Left lung (tissue), 10 donors: Measurements from ENCODE around the gene KPNA2. TPM values are rescaled to one million over a fixed set of nuclear protein-coding genes. Genes with fewer than 3 reads are reported as not detected.
"Not testable (repeated sequence)": the region's sequence is repeated elsewhere in the genome, so short reads cannot be mapped to it uniquely, and the experiment has no call there.

Experiments used
- ATAC-seq: fragments of 200-7000 bp; cut with Tn5 transposase; one replicate; pipeline ENCODE4 v1.9.1; 2020; ENCODE audit warnings: moderate library complexity
- DNase-seq, 4 donors: peaks; one replicate each; pipeline ENCODE4 v3.0.0-alpha.2; 2013 to 2020
- H3K27ac ChIP-seq, 2 donors: fragments of 200-600 bp; sonication (generic) in 1 of 2; one replicate each; pipeline versions ENCODE4 v1.5.0 to v1.8.0; 2020 to 2021
- H3K27me3 ChIP-seq, 2 donors: fragments of 200-600 bp; sonication (generic) in 1 of 2; one replicate each; pipeline versions ENCODE4 v1.5.0 to v1.8.0; 2020 to 2021
- H3K36me3 ChIP-seq, 2 donors: fragments of 200-600 bp; sonication (generic) in 1 of 2; one replicate each; pipeline versions ENCODE4 v1.5.0 to v1.8.0; 2020 to 2021
- H3K4me1 ChIP-seq, 2 donors: fragments of 200-600 bp; one replicate each; pipeline ENCODE4 v1.8.0; 2021
- H3K4me3 ChIP-seq, 2 donors: fragments of 200-600 bp; sonication (generic) in 1 of 2; one replicate each; pipeline versions ENCODE4 v1.5.0 to v1.8.0; 2020 to 2021; ENCODE audit warnings: mild to moderate bottlenecking in 1 of 2
- H3K9me3 ChIP-seq, 2 donors: fragments of 200-600 bp; sonication (generic) in 1 of 2; one replicate each; pipeline versions ENCODE4 v1.5.0 to v1.8.0; 2020 to 2021
- CTCF ChIP-seq, 2 donors: fragments of 200-600 bp; sonication (generic) in 1 of 2; IDR thresholded peaks; one replicate each; pipeline versions ENCODE4 v1.5.0 to v1.8.0; 2021; ENCODE audit warnings: antibody characterized with exemption in 2 of 2
- intact Hi-C, 2 donors: fragments of 100-400 bp; cut with DNase I; formaldehyde crosslinking; loops; one replicate each; pipeline versions ENCODE4 v1.11.2 to v1.14.2; 2022
- polyA plus RNA-seq, 6 donors: library from polyadenylated mRNA; unstranded; fragments of 120-200 nt; gene quantifications; one replicate each; pipeline ENCODE4 v1.2.1, GENCODE V29; 2013; ENCODE audit not compliant: insufficient read length in 6 of 6
- total RNA-seq, 2 donors: library from RNA; stranded (reverse); fragmentation: NEBNext Ultra II Directional; extraction: Animal tissue kit (Norgen Biotek cat#: 25700); gene quantifications; one replicate each; pipeline ENCODE4 v1.2.1, GENCODE V29; 2021
- donor health status: DM: no; HTN: yes; CAD: no.
- donor health status: DM: no; HTN: no; CAD: no.

Gene KPNA2
- total and polyA plus RNA-seq, 8 donors = 41.1 to 151 (median 72.3) TPM

- TF ChIP-seq CTCF (IDR thresholded peaks at IDR 0.05) = no peak
- H3K4me1 ChIP-seq = no peaks in the 10 kb centered on the region
- H3K36me3 ChIP-seq = peaks cover 0 to 59% of the 10 kb centered on the region in 2 donors
- DNase-seq (no peak), ATAC-seq (no peak)
- no peak overlapping the region for H3K4me3 ChIP-seq
- intact Hi-C loops = no loop called here
- H3K27ac ChIP-seq = no peak overlapping the region
- no peaks in the 10 kb centered on the region for H3K27me3 ChIP-seq
- no peaks in the 10 kb centered on the region for H3K9me3 ChIP-seq
These were observed 11.8 kb downstream of the KPNA2 start for GRCh38 chr17:68047153-68047846.

GRCh38 chr17:68047890-68048542, 12.5 kb downstream of the KPNA2 start:
- DNase-seq, ATAC-seq, H3K9me3 ChIP-seq, H3K27me3 ChIP-seq, intact Hi-C loops, H3K4me1 ChIP-seq, H3K27ac ChIP-seq, H3K4me3 ChIP-seq: not testable (repeated sequence)
- H3K36me3 ChIP-seq = peaks cover 0 to 52% of the 10 kb centered on the region in 2 donors

- H3K27ac ChIP-seq = no peak overlapping the region
- DNase-seq (no peak), ATAC-seq (no peak)
- H3K9me3 ChIP-seq = no peaks in the 10 kb centered on the region
- TF ChIP-seq CTCF (IDR thresholded peaks at IDR 0.05) = no peak
- H3K4me1 ChIP-seq = peaks cover 6 to 9% of the 10 kb centered on the region in 2 donors
- peaks cover 0 to 42% of the 10 kb centered on the region in 2 donors for H3K36me3 ChIP-seq
- no peaks in the 10 kb centered on the region for H3K27me3 ChIP-seq
- intact Hi-C loops = no loop called here
- H3K4me3 ChIP-seq = no peak overlapping the region
These were observed 13.5 kb downstream of the KPNA2 start for GRCh38 chr17:68048996-68049395.

DNA sequence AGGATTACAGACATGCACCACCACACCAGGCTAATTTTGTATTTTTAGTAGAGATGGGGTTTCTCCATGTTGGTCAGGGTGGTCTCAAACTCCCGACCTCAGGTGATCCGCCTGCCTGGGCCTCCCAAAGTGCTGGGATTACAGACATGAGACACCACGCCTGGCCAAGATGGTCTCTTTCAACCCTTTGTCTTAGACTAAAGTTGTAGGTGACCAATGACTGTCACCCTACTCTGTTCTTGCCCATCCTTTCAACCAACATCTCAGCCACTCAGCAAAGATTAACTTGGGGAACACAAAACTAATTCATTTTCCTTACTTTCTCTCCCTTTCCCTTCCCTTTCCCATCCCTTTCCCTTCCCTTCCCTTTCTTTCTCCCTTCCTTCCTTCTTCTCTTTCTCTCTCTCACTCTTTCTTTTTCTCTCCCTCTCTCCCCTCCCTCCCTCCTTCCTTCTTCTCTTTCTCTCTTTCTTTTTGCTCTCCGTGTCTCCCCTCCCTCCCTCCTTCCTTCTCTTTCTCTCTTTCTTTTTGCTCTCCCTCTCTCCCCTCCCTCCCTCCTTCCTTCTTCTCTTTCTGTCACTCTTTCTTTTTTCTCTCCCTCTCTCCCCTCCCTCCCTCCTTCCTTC, 14.4 kb downstream of the KPNA2 start:
- H3K27me3 ChIP-seq, H3K27ac ChIP-seq, H3K4me3 ChIP-seq, DNase-seq, ATAC-seq, H3K9me3 ChIP-seq, intact Hi-C loops: not testable (repeated sequence)
- Histone ChIP-seq H3K36me3 (peaks cover 0 to 33% of the 10 kb centered on the region in 2 donors), H3K4me1 (peaks cover 11 to 19% of the 10 kb centered on the region in 2 donors)

DNA sequence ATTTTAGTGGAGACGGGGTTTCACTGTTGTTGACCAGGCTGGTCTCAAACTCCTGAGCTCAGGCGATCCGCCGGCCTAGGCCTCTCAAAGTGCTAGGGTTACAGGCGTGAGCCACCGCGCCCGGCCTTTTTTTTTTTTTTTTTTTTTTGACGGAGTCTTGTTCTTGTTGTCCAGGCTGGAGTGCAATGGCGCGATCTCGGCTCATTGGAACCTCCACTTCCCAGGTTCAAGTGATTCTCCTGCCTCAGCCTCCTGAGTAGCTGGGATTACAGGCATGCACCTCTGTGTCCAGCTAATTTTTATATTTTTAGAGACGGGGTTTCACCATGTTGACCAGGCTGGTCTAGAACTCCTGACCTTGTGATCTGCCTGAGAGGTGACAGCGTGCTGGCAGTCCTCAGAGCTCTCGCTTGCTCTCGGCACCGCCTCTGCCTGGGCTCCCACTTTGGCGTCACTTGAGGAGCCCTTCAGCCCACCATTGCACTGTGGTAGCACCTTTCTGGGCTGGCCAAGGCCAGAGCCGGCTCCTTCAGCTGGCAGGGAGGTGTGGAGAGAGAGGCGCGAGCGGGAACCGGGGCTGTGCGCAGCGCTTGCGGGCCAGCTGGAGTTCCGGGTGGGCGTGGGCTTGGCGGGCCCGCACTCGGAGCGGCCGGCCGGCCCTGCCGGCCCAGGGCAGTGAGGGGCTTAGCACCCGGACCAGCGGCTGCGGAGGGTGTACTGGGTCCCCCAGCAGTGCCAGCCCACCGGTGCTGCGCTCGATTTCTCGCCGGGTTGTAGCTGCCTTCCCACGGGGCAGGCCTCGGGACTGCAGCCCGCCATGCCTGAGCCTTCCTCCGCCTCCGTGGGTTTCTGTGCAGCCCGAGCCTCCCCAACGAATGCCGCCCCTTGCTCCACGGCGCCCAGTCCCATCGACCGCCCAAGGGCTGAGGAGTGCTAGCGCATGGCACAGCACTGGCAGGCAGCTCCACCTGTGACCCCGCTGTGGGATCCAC, 16.1 kb downstream of the KPNA2 start:
- peaks cover 11 to 20% of the 10 kb centered on the region in 2 donors for H3K4me1 ChIP-seq
- H3K27me3 ChIP-seq, ATAC-seq, H3K9me3 ChIP-seq, intact Hi-C loops, H3K27ac ChIP-seq, H3K4me3 ChIP-seq: not testable (repeated sequence)
- peak in 1 of 4 donors; percentile 58 for DNase-seq
- H3K36me3 ChIP-seq = peaks cover 0 to 16% of the 10 kb centered on the region in 2 donors

DNA sequence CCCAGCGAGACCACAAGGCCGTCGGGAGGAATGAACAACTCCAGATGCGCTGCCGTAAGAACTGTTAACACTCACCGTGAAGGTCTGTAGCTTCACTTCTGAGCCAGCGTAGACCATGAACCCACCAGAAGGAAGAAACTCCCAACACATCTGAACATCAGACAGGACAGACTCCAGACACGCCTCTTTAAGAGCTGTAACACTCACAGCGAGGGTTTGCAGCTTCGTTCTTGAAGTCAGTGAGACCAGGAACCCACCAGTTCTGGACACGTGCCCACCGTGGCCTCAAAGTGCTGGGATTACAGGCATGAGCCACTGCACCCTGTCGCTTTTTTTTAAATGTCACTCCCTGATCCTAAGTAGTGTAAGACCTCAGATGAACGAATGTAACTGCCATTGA, 17.3 kb downstream of the KPNA2 start:
- DNase-seq = no peak
- H3K9me3 ChIP-seq = no peaks in the 10 kb centered on the region
- peak overlapping the region in 1 of 2 donors; percentile 74 for H3K27ac ChIP-seq
- no peak overlapping the region for H3K4me3 ChIP-seq
- no peaks in the 10 kb centered on the region for H3K27me3 ChIP-seq
- intact Hi-C loops = no loop called here
- no peak for ATAC-seq
- peaks cover 0 to 4% of the 10 kb centered on the region in 2 donors for H3K36me3 ChIP-seq
- TF ChIP-seq CTCF (IDR thresholded peaks at IDR 0.05) = no peak
- peaks cover 11 to 20% of the 10 kb centered on the region in 2 donors for H3K4me1 ChIP-seq
